ENCODE results near the gene GALC.

The GALC gene

DNA sequence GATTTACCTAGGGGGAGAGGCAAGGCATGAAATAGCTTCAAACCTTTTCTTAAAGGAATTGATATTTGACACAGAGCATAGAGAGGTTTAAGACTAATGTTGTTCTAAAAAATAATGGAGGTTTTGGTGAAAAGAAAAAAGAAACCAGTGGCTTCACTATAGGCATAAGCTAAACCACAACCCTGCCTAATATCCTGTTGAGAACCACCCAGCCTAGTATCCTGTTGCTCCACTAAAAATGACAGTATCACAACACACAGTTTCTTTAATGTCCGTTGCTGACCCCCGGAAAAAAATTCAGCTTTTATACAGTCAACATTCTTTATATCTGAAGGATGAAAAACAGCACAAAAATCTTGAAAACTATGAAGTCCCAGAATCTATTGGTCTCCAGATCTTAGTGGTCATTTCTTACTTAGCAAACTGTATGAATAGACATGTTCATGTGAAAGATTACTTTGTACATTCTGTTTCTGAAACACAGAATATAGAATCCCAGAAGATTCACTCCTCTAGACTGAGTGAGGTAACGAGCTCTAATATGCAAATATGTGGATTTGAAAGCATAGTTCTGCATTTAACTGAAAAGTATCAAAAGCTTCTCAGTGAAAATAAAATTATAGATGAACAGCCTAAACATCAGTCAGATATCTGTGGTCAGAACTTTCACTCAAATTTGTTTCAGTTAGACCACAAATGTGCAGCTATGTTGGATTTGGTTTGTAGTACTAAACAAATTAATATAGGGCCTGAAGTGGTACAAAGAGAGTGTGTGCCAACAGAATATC, 40.5 kb downstream of the GALC start:
- no peak overlapping the region for H3K4me3 ChIP-seq (ENCODE audit: low read depth, low read length)
- H3K27ac ChIP-seq = no peak overlapping the region
- no peaks in the 10 kb centered on the region for H3K36me3 ChIP-seq
- DNase-seq = no peak
- no peaks in the 10 kb centered on the region for H3K9me3 ChIP-seq (ENCODE audit: severe bottlenecking)
- TF ChIP-seq, protein P1, sequence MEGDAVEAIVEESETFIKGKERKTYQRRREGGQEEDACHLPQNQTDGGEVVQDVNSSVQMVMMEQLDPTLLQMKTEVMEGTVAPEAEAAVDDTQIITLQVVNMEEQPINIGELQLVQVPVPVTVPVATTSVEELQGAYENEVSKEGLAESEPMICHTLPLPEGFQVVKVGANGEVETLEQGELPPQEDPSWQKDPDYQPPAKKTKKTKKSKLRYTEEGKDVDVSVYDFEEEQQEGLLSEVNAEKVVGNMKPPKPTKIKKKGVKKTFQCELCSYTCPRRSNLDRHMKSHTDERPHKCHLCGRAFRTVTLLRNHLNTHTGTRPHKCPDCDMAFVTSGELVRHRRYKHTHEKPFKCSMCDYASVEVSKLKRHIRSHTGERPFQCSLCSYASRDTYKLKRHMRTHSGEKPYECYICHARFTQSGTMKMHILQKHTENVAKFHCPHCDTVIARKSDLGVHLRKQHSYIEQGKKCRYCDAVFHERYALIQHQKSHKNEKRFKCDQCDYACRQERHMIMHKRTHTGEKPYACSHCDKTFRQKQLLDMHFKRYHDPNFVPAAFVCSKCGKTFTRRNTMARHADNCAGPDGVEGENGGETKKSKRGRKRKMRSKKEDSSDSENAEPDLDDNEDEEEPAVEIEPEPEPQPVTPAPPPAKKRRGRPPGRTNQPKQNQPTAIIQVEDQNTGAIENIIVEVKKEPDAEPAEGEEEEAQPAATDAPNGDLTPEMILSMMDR (IDR thresholded peaks at IDR 0.05; ENCODE audit: low read depth, low read length) = no peak
- H3K27me3 ChIP-seq (ENCODE audit: insufficient read depth, low read depth, severe bottlenecking) = no peaks in the 10 kb centered on the region

DNA sequence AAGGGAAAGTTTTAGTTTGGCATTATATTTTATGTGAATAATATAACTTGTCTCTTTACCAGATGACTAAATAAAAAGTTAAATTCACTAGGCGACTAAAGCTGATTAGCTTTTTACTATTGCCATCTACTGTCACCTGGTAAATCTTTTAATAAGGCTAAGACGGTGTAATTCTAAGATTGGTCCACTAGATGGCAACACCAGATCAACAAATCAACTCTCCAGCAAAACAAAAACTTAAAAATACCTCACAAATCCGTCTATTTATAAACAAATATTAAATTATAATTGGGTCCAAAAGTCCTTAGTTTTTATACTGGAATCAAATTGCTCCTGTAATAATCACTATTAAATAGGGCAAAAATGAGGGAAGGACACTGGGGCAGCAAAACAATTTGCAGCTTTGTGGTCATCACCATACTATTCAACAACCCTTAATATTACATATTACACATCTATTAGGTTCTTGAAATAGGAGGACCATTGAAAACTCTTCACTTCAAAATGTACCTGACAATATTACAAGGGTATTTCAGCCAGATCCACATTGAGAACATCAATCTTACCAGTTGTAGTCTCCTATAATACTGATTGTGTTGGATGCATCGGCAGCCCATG, 47.9 kb downstream of the GALC start:
- Histone ChIP-seq H3K27me3 (ENCODE audit: insufficient read depth, low read depth, severe bottlenecking) (no peaks in the 10 kb centered on the region), H3K27ac (no peak overlapping the region), H3K4me3 (ENCODE audit: low read depth, low read length) (no peak overlapping the region), H3K9me3 (ENCODE audit: severe bottlenecking) (no peaks in the 10 kb centered on the region), H3K36me3 (no peaks in the 10 kb centered on the region)
- TF ChIP-seq, protein P1 (IDR thresholded peaks at IDR 0.05; ENCODE audit: low read depth, low read length) = no peak
- no peak for DNase-seq

DNA sequence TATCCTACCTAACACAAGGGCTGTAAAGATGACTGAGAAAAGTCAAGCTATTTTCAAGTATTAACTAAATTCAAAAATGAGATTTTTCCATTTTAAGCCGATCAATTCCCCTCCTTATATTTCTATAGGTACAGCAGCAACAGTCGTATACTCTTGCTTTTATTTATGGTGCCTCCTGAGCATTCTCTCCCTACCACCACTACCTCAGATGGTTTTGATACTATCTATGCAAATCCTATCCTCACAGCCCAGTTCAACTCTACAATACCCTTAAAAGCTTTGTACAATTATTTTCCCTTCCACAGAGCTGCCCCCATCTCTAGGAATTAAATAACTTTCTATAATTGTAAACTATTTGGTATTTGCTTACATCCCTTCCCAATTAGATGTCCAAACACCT, 52.1 kb downstream of the GALC start:
- TF ChIP-seq, protein P1 (IDR thresholded peaks at IDR 0.05; ENCODE audit: low read depth, low read length) = no peak
- Histone ChIP-seq H3K9me3 (ENCODE audit: severe bottlenecking) (no peaks in the 10 kb centered on the region), H3K36me3 (no peaks in the 10 kb centered on the region), H3K27me3 (ENCODE audit: insufficient read depth, low read depth, severe bottlenecking) (no peaks in the 10 kb centered on the region), H3K4me3 (ENCODE audit: low read depth, low read length) (no peak overlapping the region), H3K27ac (no peak overlapping the region)
- DNase-seq = no peak

DNA sequence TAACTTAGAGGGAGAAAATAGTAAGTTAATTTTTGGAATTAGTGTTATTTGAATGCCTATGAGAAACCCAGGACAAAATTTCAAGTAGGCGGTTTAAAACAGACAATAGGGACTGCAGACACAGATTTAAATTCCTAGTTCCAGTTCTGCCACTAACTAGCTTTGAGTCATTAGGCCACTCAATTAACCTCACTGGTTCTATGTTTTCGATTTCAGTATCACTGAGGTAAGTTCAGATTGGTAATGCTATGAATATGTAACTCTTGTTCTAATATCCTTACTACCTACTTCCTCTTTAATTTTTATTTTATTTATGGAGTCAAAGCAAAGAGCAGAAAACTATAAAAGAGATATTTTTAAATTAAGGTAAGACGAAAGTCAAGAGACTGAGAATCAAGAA, 52.6 kb downstream of the GALC start:
- no peak overlapping the region for H3K27ac ChIP-seq
- no peak for DNase-seq
- no peak overlapping the region for H3K4me3 ChIP-seq (ENCODE audit: low read depth, low read length)
- no peaks in the 10 kb centered on the region for H3K36me3 ChIP-seq
- TF ChIP-seq, protein P1 (IDR thresholded peaks at IDR 0.05; ENCODE audit: low read depth, low read length) = no peak
- H3K9me3 ChIP-seq (ENCODE audit: severe bottlenecking) = no peaks in the 10 kb centered on the region
- no peaks in the 10 kb centered on the region for H3K27me3 ChIP-seq (ENCODE audit: insufficient read depth, low read depth, severe bottlenecking)

DNA sequence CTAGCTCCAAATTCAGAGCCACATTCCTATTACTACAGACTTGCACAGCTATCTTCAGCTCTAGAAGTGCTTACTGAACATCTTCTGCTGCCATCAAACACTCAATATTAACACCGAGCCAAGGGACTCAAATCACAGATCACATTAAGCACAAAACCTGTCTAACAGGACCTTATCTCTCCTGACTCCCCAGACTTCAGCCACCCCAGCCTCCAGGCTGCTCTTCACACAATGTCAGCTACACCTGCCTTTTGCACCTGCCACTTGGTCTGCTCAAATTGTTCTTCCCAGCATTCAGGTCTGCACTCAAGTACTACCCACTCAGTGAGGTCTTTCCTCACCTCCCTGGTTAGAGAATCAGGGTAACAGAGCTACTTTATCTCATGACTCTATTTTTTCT, 57.1 kb downstream of the GALC start:
- Histone ChIP-seq H3K27me3 (ENCODE audit: insufficient read depth, low read depth, severe bottlenecking) (no peaks in the 10 kb centered on the region), H3K4me3 (ENCODE audit: low read depth, low read length) (no peak overlapping the region), H3K27ac (no peak overlapping the region), H3K36me3 (no peaks in the 10 kb centered on the region), H3K9me3 (ENCODE audit: severe bottlenecking) (no peaks in the 10 kb centered on the region)
- DNase-seq = no peak
- TF ChIP-seq, protein P1 (IDR thresholded peaks at IDR 0.05; ENCODE audit: low read depth, low read length) = no peak
